AG08396 (cell line): Measurements from ENCODE around the gene POLR1A.

Source experiments
- DNase-seq: peaks from one replicate; pipeline ENCODE4 v3.0.0; 2012; ENCODE audit warnings: low spot score, mixed read lengths

Gene POLR1A

GRCh38 chr2:85978883-85979780 lies 126.6 kb downstream of the POLR1A start:
- no peak for DNase-seq

GRCh38 chr2:85976106-85976920 lies 129.4 kb downstream of the POLR1A start:
- no peak for DNase-seq

- DNase-seq = no peak
Observed at GRCh38 chr2:85975581-85975980, 130.1 kb downstream of the POLR1A start.

GRCh38 chr2:85974390-85974789 lies 131.3 kb downstream of the POLR1A start:
- no peak for DNase-seq

- DNase-seq = no peak
Observed at GRCh38 chr2:85972355-85972754, 133.3 kb downstream of the POLR1A start.

GRCh38 chr2:85971366-85971765 lies 134.3 kb downstream of the POLR1A start:
- peak; percentile 31 for DNase-seq
